GM19438 (cell line): ENCODE measurements around the gene SCN9A.
"Not testable (repeated sequence)": the region's sequence is repeated elsewhere in the genome, so short reads cannot be mapped to it uniquely, and the experiment has no call there.

ENCODE experiments used
- ATAC-seq: cut with Tn5 transposase; IDR thresholded peaks from one replicate; pipeline ENCODE4 v1.9.1; 2021; ENCODE audit warnings: low read depth; ENCODE audit not compliant: unreplicated experiment

SCN9A gene

DNA sequence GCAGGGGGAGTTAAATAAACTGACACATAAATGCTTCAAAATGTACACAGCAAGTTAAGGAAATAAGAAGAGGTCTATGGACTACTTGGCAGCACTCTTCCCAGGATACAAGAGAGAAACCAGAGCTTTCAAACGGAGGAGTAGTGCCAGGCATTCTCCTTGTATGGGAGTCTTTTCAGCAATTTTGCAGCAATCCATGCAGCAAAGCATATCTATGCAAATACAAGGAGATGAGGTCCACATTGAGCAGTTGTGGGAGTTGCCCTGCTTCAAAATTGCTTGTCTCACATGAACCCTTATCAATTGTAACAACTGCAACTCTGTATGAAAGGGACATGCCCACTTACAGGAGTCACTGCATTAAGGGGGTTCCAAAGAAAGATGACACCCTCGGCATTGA, 37.8 kb downstream of the SCN9A start:
- no peak for ATAC-seq

DNA sequence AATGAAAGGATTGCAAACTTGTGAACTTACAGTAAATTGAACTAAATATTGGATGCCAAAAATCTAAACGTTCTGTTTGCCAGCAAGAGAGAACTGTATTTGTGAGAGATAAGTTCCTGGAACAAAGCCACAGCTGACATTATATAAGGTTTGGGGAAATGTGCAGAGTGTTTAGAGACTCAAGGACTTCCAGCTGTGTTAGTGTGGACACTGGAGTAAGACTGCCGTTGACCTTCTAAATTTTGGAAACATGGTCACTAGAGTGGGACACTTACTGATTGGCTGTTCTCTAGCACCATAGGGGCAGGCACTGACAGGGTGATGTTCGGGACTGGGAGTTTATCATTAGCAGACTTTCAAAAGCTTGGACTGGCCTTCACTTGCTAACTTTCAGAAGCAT, 40.5 kb downstream of the SCN9A start:
- ATAC-seq: no peak

DNA sequence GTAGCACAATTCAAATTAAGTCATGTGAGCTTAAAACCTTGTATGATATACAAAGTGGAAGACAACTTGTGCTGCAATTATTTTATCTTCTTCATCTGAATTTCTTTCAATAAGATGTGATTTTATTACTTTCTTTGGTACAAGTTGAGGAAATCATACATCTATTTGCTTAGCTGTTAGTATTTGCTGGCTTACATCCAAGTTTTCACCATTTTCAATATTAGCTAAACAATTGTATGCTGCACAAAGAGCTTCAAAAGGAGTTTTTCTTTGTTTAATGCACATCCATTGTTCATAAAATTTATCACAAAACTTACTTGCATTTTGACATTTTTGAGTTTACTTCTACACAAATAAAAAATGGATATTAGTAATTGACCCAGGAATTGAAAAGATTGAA, 40.9 kb downstream of the SCN9A start:
- ATAC-seq: no peak

DNA sequence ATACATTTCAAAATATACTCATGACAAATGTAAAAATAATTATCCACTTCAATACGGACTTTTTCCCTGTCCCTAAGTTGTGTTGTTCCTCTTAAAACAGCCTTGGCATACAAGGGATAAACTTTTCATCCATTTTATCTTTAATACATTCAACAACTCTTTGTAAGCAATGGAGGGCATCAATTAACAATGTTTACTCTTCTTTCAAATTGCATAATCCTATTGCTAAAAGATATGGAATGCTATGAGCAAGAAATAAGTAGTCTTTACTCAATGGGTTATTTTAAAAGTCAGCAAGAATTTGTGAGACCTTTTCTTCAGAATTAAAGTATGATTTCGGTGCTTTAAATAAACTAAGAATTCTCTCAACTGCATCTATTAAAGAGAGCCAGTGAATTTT, 41.9 kb downstream of the SCN9A start:
- no peak for ATAC-seq

DNA sequence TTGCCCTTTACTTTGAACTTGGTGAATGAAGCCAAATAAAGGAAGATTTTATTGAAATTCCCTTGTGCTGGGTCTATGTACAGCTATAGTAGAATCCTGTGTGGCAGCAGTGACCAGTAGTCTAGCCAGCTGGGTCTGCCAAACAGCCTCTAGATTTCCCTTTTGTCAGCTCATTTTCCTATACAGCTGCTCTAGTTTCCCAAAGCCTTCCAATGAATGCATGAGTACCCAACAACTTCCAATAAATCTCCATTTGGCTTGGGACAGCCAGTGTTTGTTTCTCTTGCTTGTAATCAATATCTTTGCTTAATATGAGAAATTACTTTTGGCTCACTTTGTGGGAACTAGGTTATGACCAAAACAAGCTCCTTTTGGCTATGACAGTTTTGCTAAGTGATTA, 43.6 kb downstream of the SCN9A start:
- ATAC-seq: no peak

DNA sequence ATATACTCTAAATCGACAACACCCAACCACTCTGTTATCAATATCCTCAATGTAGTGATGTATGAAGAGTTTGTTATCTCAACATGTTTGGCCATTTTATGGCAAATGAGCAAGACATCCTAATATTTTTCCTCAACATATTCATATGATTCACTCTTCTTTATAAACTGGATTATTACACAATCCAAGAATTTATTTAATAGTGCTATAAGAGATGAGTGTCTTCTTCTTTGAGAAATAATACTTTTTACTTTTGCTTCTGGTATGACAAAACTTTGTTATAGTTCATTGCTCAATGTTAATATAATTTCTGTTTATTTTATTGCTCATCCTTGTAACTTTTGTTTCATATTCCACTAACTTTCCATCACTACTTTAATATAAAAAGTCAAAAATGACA, 44.3 kb downstream of the SCN9A start:
- ATAC-seq: no peak

DNA sequence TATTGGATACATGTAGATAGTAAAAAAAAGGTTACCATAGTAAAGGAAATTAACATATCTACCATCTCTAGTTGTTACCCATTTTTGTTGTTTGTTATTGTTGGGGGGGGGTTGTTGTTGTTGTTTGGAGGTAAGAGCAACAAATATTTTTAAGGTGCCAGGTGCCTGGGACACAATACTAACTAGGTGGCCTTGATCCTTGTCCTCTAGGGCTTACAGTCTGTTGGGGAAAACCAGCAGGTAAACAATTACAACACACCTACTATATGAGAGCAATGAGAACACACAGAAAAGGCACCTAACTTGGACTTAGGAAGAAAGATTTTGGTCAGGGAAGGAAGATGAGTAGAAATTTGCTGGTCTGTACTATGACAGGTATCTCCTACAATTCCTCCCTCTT, 46.3 kb downstream of the SCN9A start:
- no peak for ATAC-seq

DNA sequence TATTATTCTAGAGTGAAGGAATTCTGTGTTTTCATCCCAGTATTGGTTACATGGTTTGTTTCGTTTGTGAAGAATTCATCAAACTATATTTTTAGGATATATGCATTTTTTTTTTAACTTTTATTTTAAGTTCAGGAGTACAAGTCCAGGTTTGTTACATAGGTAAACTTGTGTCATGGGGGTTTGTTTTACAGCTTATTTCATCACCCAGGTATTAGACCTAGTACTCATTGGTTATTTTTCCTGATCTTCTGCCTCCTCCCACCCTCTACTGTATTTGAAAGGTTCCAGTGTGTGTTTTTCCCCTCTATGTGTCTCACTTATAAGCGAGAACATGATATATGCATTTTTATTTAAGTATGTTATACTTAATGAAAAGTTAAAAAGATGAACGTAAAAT, 47.6 kb downstream of the SCN9A start:
- ATAC-seq: no peak

DNA sequence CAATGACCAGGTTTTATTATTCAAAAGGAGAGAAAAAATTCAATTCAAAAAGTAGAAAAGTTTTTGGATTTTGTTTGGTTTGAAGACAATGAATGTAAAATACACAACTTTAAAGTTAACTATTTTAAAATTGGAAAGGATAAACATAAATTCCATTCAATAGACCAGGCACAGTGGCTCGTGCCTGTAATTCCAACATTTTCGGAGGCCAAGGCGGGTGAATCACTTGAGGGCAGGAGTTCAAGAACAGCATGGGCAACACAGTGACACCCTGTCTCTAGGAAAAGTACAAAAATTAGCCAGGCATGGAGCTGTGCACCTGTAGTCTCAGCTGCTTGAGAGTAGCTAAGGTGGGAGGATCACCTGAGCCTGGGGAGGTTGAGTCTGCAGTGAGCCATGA, 54.7 kb downstream of the SCN9A start:
- no peak for ATAC-seq

DNA sequence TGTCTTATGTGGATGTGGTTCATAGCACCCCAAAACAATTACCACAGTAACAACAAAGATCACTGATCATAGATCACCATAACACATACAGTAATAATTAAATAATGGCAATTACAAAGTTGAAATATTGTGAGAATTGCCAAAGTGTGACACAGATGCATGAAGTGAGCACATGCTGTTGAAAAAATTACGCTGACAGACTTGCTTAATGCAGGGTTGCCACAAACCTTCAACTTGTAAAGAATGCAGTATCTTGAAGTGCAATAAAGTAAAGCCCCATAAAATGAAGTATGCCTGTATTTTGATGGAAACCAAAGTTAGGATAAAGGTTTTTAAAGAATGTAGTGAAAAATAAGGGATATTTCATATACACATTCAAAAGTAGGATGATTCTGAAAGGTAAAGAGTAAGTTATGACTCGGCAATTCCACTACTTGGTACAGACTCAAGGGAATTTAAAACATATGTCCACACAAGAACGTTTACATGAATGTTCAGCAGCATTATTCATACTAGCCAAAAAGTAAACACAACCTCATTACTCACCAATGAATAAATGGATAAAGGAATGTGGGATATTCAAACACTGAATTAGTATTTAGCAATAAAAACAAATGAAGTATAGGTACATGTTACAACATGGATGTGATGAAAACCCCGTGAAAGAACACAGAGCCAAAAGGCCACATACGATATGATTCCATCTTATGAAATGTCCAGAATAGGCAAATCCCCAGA, 61.6 kb downstream of the SCN9A start:
- no peak for ATAC-seq

DNA sequence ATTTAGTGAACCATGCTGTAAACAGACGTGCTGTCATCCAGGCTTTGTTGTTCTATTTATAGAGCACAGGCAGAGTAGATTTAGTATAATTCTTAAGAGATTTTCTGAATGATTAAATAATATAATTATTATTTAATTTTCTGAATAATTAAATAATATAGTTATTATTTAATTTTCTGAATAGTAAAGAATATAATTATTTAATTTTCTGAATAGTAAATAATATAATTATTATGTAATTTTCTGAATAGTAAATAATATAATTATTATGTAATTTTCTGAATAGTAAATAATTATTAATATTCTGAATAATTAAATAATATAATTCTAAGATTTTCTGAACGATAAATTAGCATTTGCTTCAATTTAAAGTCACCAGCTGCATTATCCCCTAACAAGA, 62.9 kb downstream of the SCN9A start:
- ATAC-seq: not testable (repeated sequence)

DNA sequence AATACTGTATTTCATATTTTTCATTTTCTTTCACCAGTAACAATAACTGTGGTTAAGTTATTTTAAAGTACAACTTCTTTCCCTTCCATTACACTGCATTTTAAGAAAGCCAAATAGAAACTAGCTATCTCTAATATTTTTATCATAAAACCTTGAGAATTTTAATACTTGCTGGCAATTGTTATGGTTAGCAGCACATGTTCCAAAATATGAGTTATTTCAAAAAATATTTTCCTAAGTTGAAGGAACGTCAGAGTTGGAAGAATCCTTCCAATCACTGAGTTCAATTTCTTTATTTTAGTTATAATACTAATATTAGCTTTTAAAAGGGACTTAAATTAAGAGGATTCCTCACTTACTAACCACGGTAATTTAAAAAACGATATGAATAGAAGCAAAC, 68.4 kb downstream of the SCN9A start:
- ATAC-seq: no peak

DNA sequence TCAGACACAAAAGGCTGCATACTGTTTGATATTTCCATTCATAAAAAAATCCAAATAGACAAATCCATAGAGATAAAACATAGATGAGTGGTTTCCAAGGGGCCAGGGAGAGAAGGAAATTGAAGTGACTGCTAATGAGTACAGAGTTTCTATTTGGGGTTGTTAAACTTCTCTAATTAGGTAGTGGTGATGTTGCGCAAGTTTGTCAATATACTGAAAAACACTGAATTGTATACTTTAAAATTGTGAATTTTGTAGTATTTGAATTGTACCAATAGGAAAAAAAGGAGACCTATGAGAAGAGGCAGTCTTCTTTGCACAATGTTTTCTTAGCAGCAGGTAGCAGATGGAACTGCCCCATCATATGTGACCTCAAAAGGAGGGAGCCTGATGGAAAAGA, 71.1 kb downstream of the SCN9A start:
- ATAC-seq: no peak

DNA sequence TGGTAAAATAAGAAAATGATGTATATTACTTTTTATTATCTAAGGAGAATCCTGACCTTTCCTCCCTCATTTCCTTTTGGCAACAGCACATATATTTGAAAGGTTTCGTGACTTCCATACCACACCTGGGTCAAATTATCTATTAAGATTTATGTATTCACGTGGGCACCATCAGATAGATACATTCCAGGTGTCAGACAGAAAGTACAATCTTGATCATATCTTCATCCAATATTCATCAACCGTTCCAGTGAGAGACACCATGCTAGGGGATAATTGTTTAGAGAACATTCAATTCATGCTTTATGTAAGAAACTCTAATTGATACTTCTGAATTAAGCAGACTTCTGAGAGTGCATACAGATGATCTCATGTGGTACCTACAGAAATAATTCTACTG, 73.7 kb downstream of the SCN9A start:
- no peak for ATAC-seq

DNA sequence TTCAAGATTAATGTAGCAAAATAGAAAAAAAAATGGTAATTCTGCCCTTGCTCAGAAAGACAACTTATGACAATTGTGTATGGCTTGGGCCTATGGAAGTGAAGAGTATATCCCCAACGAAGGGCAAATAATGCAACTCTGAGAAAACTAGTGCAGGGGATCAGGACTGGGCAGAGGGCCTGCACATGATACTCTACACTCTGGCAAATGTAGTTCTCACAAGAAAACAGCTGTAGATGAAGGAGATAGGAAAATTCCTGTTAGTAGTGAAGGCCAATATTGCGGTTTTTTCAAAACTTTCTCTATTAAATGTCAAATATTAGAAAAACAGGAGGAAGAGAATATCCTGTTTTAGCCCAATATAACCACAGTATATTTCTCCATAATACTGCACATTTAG, 77.8 kb downstream of the SCN9A start:
- ATAC-seq: no peak

DNA sequence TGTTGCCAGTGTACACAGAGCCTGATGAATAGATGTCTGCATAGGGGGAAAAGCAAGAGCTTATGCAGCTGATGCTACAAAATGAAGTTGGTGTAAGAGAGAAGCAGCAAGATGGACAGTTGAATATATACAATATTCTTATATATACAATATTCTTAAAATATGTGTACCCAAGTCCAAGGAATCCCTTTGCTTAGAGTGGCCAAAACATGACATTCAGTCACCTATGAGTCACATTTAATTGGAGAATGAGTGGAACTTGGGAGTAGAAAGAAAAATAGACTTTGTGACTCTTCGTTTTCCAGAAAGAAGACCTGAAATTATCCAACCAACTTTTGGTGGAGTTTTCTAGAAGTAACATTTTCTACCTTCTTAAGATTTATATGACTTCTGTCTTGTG, 81.8 kb downstream of the SCN9A start:
- no peak for ATAC-seq

DNA sequence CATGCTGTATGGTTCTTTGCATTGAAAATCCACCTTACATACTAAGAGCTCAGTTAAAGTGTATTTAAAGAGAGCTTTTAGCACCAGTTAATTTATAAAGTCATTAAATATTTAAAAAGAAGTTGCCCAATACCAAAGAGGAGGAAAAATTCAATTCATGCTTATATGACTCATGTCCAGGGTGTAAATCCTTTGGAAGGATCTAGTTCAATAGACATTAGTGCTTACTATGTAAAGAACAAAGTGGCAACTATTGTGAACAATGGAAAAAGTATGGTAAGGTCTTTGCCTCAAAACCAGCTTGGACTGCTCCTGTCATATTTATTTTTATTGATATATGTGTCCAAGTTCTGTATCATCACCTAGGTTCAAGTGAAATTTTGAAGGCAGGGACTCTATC, 90.5 kb downstream of the SCN9A start:
- ATAC-seq: no peak

DNA sequence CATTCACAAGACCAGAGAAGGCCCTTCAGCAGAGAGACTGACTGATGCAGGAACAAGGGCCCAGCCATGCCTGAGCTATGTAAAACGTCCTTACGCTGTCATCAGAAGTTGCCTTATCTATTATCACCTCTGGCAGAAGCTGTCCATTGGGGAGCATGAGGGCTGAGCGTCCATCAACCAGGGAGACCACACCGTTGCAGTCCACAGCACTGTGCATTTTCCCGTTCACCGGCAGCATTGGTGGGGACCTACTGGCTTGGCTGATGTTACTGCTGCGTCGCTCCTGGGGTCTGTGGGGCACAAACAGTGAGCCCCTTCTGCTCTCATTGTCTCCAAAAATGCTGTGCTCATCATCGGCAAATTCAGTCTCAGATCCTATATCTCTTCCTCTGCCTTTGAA, 91.4 kb downstream of the SCN9A start:
- ATAC-seq: no peak

DNA sequence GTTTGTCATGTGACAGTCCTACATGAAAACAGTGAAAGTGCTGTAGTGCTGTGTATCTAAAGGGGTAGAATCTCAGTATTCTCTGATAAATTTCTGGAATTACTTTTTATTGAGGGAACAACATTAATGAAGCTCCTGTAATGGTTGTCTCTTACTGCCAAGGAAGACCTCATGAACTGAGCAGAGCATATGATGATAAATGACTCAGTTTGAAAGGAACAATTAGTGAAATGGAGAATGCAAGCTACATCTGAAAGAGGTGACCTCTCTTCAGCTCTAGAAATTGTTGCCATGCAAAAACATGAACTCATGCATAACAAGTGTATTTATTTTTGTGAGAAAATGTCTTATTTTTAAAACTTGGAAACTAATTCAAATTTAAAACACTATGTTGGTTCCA, 93.6 kb downstream of the SCN9A start:
- no peak for ATAC-seq

DNA sequence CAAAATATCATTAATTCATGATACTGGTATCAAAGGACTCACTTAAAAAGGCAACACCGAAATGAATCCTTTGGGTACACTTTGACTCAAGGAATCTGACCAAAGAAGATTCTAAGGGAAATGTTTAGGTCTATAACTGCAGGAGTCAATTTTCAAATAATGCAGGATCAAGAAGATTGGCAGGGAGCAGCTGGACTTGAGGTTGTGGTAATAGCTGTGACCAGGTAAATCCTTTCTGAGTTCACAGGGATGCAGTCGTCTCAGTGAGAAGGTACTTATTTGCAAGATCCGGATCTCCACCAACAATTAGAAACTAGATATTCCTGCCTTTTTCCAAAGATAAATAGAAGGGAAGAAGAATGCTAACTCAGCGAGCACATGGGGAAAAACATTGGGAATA, 96.9 kb downstream of the SCN9A start:
- ATAC-seq: no peak

DNA sequence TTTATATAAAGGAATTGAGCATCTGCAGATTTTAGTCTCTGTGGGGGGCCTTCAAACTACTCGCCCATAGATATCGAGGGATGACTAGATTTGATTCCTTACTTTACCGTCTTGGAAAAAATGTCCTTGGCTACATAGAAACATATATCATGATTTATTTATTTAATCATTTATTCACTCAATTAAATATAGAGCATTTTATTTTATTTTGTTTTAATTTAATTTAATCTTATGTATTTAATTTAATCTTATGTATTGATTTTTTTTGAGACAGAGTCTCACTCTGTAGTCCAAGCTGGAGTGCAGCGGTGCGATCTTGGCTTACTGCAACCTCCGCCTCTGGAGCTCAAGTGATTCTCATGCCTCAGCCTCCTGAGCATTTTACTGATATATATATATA, 105.4 kb downstream of the SCN9A start:
- ATAC-seq: no peak

DNA sequence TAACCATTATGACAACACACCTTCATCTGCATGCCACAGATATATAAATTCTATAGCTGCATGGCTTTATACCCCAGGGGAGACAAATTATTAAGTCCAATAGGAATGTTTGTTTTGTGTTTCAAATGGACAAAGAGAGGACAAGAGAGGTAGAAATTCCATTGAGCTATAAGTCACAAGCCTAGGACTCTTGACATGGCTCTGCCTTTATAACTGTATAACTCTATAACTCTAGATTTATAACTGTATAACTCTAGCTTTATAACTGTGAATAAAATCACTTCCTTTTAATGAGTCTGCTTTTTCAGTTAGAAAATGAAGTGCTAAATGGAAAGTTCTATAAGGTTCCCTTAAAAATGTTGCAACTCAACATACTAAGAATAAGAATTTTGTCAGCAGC, 106.4 kb downstream of the SCN9A start:
- no peak for ATAC-seq

DNA sequence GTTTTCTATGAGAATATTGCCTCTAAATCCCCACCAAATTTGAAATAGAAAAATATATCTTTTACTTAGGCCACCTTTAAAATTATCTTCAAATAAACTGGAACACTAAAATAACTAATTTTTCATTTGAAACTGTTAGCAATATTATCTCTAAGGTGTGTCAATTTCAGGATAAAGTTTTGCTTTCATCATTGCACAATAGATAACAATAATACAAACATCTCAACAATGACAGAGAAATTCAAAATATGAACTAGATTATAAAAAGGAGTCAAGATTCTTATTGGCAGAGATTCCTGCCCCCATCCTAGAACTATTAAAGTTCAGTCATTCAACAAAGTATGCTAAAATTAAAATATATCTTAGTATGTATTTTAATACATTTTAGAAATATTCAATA, 117.9 kb downstream of the SCN9A start:
- no peak for ATAC-seq
